HG03066 (cell line): ENCODE data around the gene LRCH1.

Experiments
- ATAC-seq: cut with Tn5 transposase; IDR thresholded peaks from one replicate; pipeline ENCODE4 v1.9.1; 2021; ENCODE audit warnings: low read depth; ENCODE audit not compliant: unreplicated experiment

LRCH1 gene

DNA sequence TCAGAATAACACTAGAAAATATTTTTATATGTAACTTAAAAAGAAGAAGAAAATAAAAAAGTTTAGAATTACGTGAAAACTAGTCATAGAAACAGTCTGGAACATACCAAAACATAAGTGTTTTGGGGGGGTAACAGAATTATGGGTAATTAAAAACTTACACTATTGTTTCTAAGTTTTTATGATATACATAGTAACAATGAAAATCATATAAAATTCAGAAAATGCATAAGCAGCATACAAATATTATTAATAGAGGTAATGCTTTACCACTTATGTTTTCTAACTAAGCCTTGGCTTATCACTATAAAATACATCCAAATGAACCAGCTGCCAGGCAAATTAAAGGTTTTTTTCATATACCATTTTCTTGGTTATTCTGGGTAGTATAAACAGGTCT is 229.1 kb downstream of the LRCH1 start:
- ATAC-seq: no peak

GRCh38 chr13:46782691-46783090 is 229.7 kb downstream of the LRCH1 start:
- no peak for ATAC-seq

DNA sequence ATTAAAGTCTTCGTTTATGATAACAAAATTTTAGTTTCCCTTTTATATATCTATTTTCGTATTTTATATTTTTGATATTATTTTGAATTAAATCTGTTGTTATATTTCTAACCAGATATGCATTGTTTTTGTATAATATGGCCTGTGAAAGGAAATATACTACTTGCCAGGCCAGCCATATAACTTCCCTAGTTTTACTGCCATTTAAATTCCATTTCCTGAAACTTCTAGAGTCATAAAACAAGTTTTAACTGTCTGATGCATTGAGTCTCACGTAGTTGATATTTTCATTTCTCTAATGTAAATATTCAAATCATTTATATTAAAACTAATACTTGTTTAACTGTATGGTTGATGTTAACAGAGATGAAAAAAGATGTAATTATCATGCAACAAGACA is 230.5 kb downstream of the LRCH1 start:
- ATAC-seq: no peak

DNA sequence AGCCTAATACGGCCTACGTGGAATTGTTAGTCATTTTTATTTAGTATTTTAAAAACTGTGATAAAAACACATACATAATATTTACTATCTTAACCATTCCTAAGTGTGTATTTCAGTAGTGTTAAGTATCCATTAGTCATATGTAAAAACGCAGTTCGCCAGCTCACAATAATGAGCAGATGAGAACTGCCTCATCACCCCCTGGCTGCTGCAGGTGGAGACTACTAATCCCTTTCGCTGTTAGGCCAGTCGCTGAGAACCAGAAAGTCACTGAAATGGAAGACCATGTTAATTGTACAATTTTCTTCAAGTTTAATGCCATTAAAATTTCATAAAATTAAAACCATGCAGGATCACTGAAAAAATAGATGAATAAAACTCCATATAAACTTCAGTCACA is 242.4 kb downstream of the LRCH1 start:
- no peak for ATAC-seq

DNA sequence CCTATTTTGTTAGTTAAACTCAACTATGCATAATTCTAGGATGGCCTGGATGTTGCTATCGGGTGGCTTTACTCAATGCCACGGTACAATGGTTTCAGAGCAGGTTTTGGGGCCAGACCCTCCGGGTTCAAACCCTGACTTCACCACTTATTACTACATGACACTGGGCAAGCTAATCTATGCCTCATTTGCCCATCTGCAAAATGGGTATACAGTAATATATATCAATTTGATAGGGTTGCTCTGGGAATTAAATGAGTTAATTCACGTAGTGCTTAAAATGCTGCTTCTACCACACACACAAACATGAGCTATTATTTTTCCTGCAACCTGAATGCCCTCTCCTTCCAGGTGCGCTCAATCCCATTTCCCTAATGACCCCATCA is 243.2 kb downstream of the LRCH1 start:
- ATAC-seq: no peak

GRCh38 chr13:46796515-46797474 is 243.8 kb downstream of the LRCH1 start, which contains the start of gene ESD:
TSS of gene ESD (minus strand) at chr13:46797161. CDS start at chr13:46791413, 5,748 bp downstream.
- ATAC-seq: peak; percentile 91

- ATAC-seq: no peak
Observed at GRCh38 chr13:46797501-46798237, 244.7 kb downstream of the LRCH1 start.

DNA sequence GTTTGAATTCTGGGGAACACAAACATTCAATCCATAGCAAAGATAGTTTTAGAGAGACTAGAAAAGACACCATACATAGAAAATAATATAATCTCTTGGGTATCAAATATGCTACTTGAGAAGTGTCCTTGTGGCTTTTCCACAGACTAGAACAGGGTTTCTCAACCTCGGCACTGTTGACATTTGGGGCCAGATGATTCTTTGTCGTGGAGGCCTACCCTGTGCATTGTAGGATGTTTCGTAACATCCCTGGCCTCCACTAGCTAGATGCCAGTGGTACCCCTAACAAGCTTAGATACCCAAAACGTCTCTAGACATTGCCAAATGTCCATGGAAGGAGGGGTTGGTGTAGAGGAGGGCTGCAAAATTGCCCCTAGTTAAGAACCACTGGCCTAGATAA is 246.2 kb downstream of the LRCH1 start:
- ATAC-seq: no peak

DNA sequence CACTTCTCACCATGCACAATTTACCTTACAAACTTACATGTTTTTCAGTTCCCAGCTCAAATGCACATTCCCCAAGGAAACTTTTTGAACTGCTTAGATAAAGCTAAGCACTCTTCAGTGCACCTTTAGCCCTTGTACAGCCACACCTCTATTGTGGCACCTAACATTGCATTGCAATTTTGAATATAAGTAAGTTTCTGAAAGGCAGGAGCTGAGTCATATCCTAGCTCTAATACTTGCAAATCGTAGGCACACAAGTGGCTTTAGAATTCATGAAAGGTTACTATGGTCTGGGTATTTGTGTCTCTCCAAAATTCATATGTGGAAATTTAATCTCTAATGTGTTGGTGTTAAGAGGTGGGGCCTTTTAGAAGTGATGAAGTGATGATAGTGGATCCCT is 248.9 kb downstream of the LRCH1 start:
- no peak for ATAC-seq
